AML-193 (cell line): ENCODE measurements around the gene CCT6B.

Source experiments
- DNase-seq, 2 experiments: peaks; one replicate each; lab custom pipeline; 2025; lab: John Stamatoyannopoulos, UW

The CCT6B gene

GRCh38 chr17:34884597-34884996, 76.7 kb downstream of the CCT6B start:
- DNase-seq = no peak

DNA sequence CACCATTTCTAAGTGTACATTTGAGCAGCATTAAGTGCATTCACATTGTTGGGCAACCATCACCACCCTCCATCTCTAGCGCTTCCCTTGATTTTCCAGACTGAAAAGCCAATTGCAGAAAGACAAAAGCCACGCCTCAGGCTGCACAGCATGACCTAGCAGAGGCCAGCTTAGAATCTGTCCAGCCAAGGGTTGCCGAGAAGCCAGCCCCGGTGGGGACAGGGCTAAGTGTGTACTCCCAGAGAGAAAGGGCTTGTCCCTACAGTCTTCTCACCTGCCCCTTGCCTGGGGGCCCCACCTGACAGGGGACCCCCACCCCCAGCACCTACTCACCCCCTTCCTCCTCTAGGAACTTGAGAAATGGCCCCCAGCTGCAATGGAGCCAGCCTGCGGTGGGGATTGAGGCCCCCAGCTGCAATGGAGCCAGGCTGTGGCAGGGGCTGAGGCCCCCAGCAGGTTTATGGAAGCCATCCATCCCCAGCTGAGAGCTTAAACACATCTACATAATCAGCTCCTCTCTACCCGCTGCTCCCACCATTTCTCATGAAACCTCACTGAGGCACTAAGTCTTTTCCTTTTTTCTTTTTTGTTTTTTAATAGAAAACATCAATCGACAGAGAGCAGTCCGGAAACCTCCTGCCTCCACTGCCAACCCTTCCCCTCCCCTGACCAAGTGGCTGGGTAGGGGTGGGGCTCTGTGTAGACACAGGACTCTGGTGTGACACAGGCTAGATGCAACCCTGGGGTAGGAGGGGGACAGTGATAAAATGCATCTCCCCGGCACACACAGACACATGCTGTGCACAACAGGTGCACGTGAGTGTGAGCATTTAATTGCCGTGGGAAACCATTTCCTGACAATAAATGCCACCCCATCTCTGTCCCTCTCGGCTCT, 77.9 kb downstream of the CCT6B start:
- DNase-seq = no peak

DNA sequence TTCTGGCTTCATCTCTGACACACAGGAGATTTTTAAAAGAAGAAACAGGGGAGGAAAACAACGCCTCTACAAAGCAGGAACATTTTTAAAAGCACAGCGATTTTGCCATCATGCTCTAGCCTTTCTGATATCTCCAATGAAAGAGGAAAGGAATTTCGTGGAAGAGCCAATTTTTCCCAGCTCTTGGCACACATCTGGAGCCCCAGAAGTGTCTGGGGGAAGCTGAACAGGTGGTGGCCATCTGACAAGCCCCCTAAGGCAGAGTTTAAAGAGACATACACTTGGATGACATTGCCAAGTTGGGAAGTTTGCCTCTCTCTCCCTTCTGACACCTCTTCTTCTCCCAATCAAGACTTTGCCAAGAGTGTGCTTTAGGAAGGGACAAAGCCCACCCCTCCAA, 82.1 kb downstream of the CCT6B start:
- DNase-seq = no peak
